Vagina (tissue), 2 donors: ENCODE results near the gene RELL1.

ENCODE experiments used
- POLR2AphosphoS5 ChIP-seq, 2 donors: sonication (generic); formaldehyde crosslinking; IDR thresholded peaks; one replicate each; pipeline ENCODE4 v1.9.0; 2017; ENCODE audit warnings: antibody characterized with exemption in 2 of 2, mild to moderate bottlenecking in 2 of 2, low read depth in 1 of 2; ENCODE audit not compliant: insufficient read depth in 1 of 2
- TF ChIP-seq, protein P1 (sequence below), 3 experiments: fragments of 450-650 bp in 2 of 3; fragments of 200-600 bp in 1 of 3; sonication (generic) in 1 of 3; IDR thresholded peaks; one replicate each; pipeline ENCODE4 v1.5.1; 2017 to 2019; ENCODE audit warnings: antibody characterized with exemption in 3 of 3, mild to moderate bottlenecking in 2 of 3, moderate library complexity in 2 of 3

- no peak for TF ChIP-seq POLR2AphosphoS5 (IDR thresholded peaks at IDR 0.05; ENCODE audit: insufficient read depth in 1 of 2, low read depth in 1 of 2)
- TF ChIP-seq, protein P1, sequence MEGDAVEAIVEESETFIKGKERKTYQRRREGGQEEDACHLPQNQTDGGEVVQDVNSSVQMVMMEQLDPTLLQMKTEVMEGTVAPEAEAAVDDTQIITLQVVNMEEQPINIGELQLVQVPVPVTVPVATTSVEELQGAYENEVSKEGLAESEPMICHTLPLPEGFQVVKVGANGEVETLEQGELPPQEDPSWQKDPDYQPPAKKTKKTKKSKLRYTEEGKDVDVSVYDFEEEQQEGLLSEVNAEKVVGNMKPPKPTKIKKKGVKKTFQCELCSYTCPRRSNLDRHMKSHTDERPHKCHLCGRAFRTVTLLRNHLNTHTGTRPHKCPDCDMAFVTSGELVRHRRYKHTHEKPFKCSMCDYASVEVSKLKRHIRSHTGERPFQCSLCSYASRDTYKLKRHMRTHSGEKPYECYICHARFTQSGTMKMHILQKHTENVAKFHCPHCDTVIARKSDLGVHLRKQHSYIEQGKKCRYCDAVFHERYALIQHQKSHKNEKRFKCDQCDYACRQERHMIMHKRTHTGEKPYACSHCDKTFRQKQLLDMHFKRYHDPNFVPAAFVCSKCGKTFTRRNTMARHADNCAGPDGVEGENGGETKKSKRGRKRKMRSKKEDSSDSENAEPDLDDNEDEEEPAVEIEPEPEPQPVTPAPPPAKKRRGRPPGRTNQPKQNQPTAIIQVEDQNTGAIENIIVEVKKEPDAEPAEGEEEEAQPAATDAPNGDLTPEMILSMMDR (IDR thresholded peaks at IDR 0.05): no peak
These were observed 92.1 kb downstream of the RELL1 start for GRCh38 chr4:37594099-37594498.
